Thyroid gland (tissue), 4 donors: Measurements from ENCODE around the gene ANKRD2. TPM values are rescaled to one million over a fixed set of nuclear protein-coding genes. Genes with fewer than 3 reads are reported as not detected.

Experiments
- DNase-seq, 2 donors: peaks; one replicate each; pipeline ENCODE4 v3.0.0-alpha.2; 2019
- H3K27ac ChIP-seq, 3 donors: fragments of 200-600 bp; sonication (generic); 1 replicate in 2 of 3; 2 replicates in 1 of 3; pipeline ENCODE4 v1.5.1; 2016 to 2019; ENCODE audit warnings: mild to moderate bottlenecking in 1 of 3, moderate library complexity in 1 of 3
- H3K27me3 ChIP-seq: fragments of 200-600 bp; sonication (generic); one replicate; pipeline ENCODE4 v1.5.1; 2019
- H3K36me3 ChIP-seq, 2 donors: fragments of 200-600 bp; sonication (generic); one replicate each; pipeline ENCODE4 v1.5.1; 2016 to 2019
- H3K4me1 ChIP-seq, 2 donors: fragments of 200-600 bp; sonication (generic); one replicate each; pipeline ENCODE4 v1.5.1; 2017 to 2019
- H3K4me3 ChIP-seq, 3 donors: fragments of 200-600 bp; sonication (generic); replicated peaks in 1 of 3; 1 replicate in 2 of 3; 2 replicates in 1 of 3; pipeline ENCODE4 v1.5.1; 2016; ENCODE audit warnings: mild to moderate bottlenecking in 1 of 3
- H3K9me3 ChIP-seq: fragments of 200-600 bp; sonication (generic); one replicate; pipeline ENCODE4 v1.5.1; 2017
- POLR2A ChIP-seq, 2 donors: fragments of 450-650 bp; IDR thresholded peaks; one replicate each; pipeline ENCODE4 v1.6.1; 2017; ENCODE audit warnings: antibody characterized with exemption in 2 of 2, mild to moderate bottlenecking in 2 of 2, moderate library complexity in 1 of 2
- WGBS, 2 donors: methylation state at CpG; one replicate each; pipeline ENCODE4 v1.1.5; 2017; 5-methylcytosine and 5-hydroxymethylcytosine counted together
- intact Hi-C: fragments of 100-400 bp; cut with DNase I; formaldehyde crosslinking; loops from one replicate; pipeline ENCODE4 v1.15.1; 2023
- total RNA-seq, 4 donors: library from RNA; depleted of rRNA; stranded (reverse); fragments of >200 nt; gene quantifications; one replicate each; pipeline ENCODE4 v1.2.3, GENCODE V29; 2016
- TF ChIP-seq, protein P1 (sequence below), 6 experiments: fragments of 200-600 bp in 3 of 6; fragments of 450-650 bp in 3 of 6; sonication (generic) in 3 of 6; IDR thresholded peaks; one replicate each; pipeline ENCODE4 v1.5.1; 2016 to 2019; ENCODE audit warnings: antibody characterized with exemption in 6 of 6, mild to moderate bottlenecking in 2 of 6, inconsistent platforms in 1 of 6, moderate library complexity in 1 of 6

The ANKRD2 gene
- total RNA-seq, 4 donors from 2014 or later: not detected

DNA sequence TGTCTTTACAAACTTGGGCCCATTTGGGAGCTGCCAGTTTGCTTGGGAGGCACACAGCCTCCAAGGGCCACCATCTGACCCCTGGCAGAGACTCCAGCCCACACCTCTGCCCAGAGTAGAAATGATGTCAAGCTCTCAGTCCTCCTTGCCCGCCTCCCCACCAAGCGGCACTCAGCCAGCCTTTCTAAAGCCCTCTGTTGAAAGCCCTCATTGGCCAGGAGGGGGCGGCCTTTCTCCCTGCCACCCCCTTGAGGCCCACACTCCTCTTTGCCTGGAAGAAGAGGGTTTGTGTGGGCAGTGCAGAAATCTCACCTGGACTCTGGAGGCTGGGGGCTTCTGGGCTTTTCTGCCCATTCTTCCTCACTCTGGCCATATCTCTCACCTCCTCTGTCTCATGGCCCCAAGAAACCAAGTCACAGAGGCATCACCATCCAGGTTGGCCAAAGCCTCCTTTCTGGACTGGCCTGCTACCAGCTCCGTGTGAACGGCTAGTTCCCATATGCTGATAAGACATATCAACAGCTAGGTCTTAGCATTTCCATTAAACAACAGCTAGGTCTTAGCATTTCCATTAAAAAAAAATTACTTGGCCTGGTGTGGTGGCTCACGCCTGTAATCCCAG is 37.7 kb upstream of the ANKRD2 start:
- no peaks in the 10 kb centered on the region for H3K27me3 ChIP-seq
- H3K27ac ChIP-seq: no peak overlapping the region
- 90 to 100% methylated on average over 6 of the region's 6 CpGs for WGBS, 2 donors
- peak in 1 of 2 donors; percentile 20 for DNase-seq
- peaks cover 9 to 17% of the 10 kb centered on the region in 2 donors for H3K4me1 ChIP-seq
- no peak overlapping the region for H3K4me3 ChIP-seq
- TF ChIP-seq POLR2A (IDR thresholded peaks at IDR 0.05): no peak
- TF ChIP-seq, protein P1, sequence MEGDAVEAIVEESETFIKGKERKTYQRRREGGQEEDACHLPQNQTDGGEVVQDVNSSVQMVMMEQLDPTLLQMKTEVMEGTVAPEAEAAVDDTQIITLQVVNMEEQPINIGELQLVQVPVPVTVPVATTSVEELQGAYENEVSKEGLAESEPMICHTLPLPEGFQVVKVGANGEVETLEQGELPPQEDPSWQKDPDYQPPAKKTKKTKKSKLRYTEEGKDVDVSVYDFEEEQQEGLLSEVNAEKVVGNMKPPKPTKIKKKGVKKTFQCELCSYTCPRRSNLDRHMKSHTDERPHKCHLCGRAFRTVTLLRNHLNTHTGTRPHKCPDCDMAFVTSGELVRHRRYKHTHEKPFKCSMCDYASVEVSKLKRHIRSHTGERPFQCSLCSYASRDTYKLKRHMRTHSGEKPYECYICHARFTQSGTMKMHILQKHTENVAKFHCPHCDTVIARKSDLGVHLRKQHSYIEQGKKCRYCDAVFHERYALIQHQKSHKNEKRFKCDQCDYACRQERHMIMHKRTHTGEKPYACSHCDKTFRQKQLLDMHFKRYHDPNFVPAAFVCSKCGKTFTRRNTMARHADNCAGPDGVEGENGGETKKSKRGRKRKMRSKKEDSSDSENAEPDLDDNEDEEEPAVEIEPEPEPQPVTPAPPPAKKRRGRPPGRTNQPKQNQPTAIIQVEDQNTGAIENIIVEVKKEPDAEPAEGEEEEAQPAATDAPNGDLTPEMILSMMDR (IDR thresholded peaks at IDR 0.05): peak in 1 of 6 experiments; percentile 32
- intact Hi-C loops: no loop called here
- H3K9me3 ChIP-seq: no peaks in the 10 kb centered on the region
- H3K36me3 ChIP-seq: no peaks in the 10 kb centered on the region

DNA sequence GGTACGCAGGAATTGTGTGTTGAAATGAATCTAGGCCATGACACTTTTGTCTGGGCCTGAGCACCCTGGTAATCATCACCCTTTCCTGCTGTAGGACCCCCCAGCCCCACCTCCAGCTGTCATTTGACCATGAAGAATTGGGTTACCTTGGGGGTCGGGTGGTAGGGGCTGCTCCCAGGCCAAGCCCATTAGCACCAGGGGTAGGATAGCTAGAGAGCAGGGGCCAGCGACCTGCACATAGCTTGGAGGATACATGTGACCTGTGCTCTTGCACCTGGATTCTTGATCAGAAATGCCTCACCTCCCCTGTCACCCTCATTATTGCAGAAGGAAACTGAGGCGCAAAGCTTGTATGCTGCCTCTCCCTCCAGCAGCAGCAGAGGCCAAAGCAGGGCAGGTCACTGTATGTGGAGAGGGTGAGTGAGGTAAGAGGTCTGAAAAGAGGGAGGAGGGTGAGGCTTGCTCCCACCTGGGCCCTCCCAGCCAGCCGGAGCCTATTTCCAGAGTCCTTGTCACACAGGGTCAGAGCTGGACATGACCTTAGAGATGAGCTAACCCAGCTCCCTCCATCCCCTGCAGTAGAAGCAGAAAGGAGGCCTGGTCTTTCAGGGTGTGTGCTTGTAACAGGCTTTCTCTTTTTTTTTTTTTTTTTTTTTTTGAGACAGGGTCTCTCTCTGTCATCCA is 35.3 kb upstream of the ANKRD2 start:
- DNase-seq: no peak
- no peak overlapping the region for H3K4me3 ChIP-seq
- intact Hi-C loops: no loop called here
- peaks cover 9 to 29% of the 10 kb centered on the region in 2 donors for H3K4me1 ChIP-seq
- TF ChIP-seq POLR2A (IDR thresholded peaks at IDR 0.05): no peak
- TF ChIP-seq, protein P1 (IDR thresholded peaks at IDR 0.05): no peak
- no peaks in the 10 kb centered on the region for H3K27me3 ChIP-seq
- 93 to 94% methylated on average over 3 to 5 of the region's 5 CpGs for WGBS, 2 donors
- H3K36me3 ChIP-seq: no peaks in the 10 kb centered on the region
- no peaks in the 10 kb centered on the region for H3K9me3 ChIP-seq
- H3K27ac ChIP-seq: no peak overlapping the region

DNA sequence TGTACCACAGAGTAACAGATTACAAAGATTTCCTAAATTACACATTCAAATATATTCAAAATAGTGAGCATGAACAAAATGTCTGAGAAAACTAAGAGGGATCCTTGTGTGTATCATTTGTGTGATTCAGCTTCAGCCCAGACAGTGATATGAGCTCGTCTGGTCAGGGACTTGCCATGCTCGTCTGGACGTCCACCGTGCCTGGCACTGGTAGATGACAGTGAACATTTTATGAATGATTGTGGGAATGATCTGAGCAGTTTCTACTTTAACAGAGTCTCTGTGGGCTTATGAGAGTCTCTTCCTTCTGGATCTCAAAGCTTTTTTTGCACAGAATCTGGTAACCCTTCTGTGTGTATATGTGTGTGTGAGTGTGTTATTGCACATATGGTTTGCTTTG is 34.2 kb upstream of the ANKRD2 start:
- no peaks in the 10 kb centered on the region for H3K27me3 ChIP-seq
- peaks cover 17 to 40% of the 10 kb centered on the region in 2 donors for H3K4me1 ChIP-seq
- no peaks in the 10 kb centered on the region for H3K9me3 ChIP-seq
- DNase-seq: no peak
- WGBS, 2 donors: 63 to 65% methylated on average over 4 of the region's 4 CpGs
- H3K4me3 ChIP-seq: no peak overlapping the region
- TF ChIP-seq POLR2A (IDR thresholded peaks at IDR 0.05): no peak
- TF ChIP-seq, protein P1 (IDR thresholded peaks at IDR 0.05): no peak
- no peaks in the 10 kb centered on the region for H3K36me3 ChIP-seq
- intact Hi-C loops: no loop called here
- H3K27ac ChIP-seq: no peak overlapping the region

DNA sequence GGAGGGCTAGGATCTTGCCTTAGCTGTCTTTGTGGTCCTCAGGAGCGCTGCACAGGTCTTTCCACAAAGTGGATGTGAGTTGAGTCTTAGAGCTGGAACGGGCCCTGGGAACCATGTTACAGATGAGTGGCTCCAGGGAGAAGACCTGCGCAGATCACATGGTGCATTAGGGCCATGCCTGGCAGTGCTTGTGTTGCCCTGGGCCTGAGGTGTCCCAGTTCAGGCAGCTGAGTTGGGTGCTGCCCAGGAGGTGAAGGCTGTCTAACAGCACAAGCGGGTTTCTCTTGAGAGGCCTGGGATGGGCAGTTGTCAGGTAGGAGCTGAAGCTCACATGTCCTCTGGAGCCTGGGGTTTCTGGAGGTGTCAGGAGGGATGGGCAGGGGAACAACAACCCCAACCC is 33.7 kb upstream of the ANKRD2 start:
- TF ChIP-seq POLR2A (IDR thresholded peaks at IDR 0.05): no peak
- TF ChIP-seq, protein P1 (IDR thresholded peaks at IDR 0.05): no peak
- no peak overlapping the region for H3K4me3 ChIP-seq
- intact Hi-C loops: no loop called here
- H3K4me1 ChIP-seq: peaks cover 19 to 44% of the 10 kb centered on the region in 2 donors
- H3K27ac ChIP-seq: peak overlapping the region in 1 of 3 donors; percentile 16
- no peaks in the 10 kb centered on the region for H3K36me3 ChIP-seq
- no peaks in the 10 kb centered on the region for H3K27me3 ChIP-seq
- DNase-seq: peak; percentile 67 to 72
- WGBS, 2 donors: 60 to 70% methylated on average over 3 to 4 of the region's 4 CpGs
- H3K9me3 ChIP-seq: no peaks in the 10 kb centered on the region

DNA sequence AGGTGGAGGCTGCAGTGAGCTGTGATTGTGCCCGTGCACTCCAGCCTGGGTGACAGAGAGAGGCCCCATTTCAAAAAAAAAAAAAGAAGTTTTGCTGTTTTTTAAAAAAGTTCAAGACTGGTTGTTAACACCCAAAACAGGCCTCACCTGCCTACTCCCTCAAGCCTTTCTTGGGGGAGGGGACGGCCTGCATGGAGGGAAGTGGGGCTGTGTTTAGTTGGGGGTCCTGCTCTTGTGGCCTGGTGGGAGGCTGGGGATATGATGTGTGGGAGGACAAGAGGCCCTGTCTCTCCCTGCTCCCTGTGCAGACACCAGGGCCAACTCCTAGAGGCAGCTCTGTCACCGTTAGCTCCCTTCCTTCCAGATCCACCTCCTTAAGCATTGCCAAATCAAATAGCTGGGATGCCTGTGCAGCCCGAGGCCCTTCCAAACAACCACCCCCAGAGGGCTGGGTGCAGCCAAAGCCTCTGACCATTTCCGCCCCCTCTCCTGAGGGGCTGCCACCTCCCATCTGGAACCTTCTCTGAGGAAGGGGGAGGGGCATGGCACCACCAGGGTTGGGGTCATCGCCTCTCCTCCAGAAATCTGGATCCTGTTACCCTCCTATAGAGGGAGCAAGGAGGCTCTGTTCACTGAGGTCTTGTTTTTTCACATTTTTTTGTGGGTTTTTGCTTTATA is 32.9 kb upstream of the ANKRD2 start:
- Histone ChIP-seq H3K9me3 (no peaks in the 10 kb centered on the region), H3K4me3 (no peak overlapping the region), H3K36me3 (no peaks in the 10 kb centered on the region), H3K27ac (peak overlapping the region in 2 of 3 donors; percentile 16 to 27), H3K4me1 (peaks cover 19 to 45% of the 10 kb centered on the region in 2 donors), H3K27me3 (no peaks in the 10 kb centered on the region)
- DNase-seq: no peak
- intact Hi-C loops: no loop called here
- WGBS, 2 donors: 63 to 72% methylated on average over 6 of the region's 6 CpGs
- TF ChIP-seq POLR2A (IDR thresholded peaks at IDR 0.05): no peak
- TF ChIP-seq, protein P1 (IDR thresholded peaks at IDR 0.05): no peak
